NCI-H2107 treated with DMSO at 0.1 percent for 48 hours (cell line): ENCODE measurements around the gene NADK2.
A peak's percentile ranks its signal among the peaks of the same experiment; 100 is the strongest.
"Not testable (repeated sequence)": the region's sequence is repeated elsewhere in the genome, so short reads cannot be mapped to it uniquely, and the experiment has no call there.

Source experiments
- DNase-seq: peaks from one replicate; lab custom pipeline; 2025; ENCODE audit not compliant: unreplicated experiment; lab: John Stamatoyannopoulos, UW

The NADK2 gene, protein sequence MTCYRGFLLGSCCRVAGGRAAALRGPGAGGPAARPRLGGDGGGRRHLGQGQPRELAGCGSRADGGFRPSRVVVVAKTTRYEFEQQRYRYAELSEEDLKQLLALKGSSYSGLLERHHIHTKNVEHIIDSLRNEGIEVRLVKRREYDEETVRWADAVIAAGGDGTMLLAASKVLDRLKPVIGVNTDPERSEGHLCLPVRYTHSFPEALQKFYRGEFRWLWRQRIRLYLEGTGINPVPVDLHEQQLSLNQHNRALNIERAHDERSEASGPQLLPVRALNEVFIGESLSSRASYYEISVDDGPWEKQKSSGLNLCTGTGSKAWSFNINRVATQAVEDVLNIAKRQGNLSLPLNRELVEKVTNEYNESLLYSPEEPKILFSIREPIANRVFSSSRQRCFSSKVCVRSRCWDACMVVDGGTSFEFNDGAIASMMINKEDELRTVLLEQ

GRCh38 chr5:36241631-36242533 is at the start of gene NADK2:
Gene NADK2, minus strand, starts transcription at chr5:36241925. Its CDS starts 127 bp downstream, at chr5:36241798.
- peak; percentile 87 for DNase-seq

GRCh38 chr5:36285837-36286615 is 44.3 kb upstream of the NADK2 start:
- no peak for DNase-seq

GRCh38 chr5:36283775-36284174 is 42.0 kb upstream of the NADK2 start:
- DNase-seq: not testable (repeated sequence)

GRCh38 chr5:36281626-36282025 is 39.9 kb upstream of the NADK2 start:
- DNase-seq: no peak

DNA sequence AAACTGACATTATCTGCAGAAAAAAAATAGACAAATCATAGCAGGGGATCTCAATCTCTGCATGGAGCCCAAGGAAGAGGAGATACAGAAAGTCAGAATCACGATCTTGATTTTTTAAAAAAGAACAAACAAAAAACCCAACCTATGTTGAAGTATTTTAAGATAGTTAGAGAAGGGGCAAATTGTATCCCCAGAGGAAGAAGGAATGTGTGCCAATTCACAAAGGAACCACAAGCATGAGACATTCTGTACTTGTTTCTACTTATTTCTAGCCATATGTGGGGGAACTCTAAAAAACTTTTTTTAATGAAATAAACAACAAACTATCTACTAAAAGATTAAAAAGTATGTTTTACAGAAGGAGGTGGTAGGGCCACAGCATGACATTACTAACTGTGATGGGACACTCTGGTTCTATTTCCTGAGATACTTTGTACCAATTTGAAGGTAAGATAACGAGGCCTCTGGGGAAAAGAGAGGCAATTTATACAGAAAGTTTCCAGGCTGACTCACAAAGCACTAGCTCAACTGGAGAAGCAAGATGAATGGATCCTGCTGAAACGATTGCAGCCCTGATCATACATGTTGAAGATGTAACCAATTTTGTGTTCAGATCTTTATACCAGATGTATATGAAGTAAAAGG is 37.5 kb upstream of the NADK2 start:
- DNase-seq: no peak

DNA sequence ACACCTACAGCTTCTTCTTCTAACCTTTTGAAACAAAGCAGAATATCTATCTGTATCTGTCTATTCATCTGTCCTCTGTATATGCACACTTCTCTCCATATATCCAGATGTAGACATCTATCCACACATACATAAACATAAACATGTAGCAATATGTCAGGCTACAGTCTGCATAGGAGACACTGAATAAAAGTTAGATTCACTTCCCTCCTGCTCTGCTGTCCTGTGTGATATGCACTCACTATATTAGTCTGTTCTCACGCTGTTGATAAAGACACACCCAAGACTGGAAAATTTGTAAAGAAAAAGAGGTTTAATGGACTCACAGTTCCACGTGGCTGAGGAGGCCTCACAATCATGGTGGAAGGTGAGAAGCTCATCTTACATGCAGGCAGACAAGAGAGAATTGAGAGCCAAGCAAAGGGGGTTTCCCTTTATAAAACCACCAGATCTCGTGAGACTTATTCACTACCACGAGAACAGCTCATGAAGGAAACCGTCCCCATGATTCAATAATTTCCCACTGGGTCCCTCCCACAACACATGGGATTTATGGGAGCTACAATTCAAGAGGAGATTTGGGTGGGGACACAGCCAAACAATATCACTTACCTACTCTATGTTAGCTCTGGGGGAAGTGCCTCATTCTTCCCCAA is 35.9 kb upstream of the NADK2 start:
- DNase-seq: no peak

DNA sequence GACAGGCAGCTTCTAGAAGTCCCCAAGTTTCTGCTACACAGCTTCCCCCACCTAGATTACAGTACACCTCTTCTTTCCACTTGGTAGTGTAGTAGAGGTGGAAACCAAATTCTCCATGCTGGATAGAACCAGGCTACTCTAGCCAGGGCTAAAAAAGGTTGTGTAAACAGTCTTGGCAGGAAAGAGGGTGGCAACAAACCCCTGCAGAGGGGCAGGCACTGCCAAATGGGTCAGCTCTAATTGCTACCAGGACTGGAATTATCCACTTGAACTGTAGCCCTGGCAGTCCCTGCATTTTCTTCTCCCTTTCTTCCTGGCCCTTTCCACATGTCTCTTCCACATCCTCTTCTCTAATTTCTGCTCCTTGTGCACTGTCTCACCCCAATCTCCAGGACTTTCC is 35.1 kb upstream of the NADK2 start:
- DNase-seq: no peak

DNA sequence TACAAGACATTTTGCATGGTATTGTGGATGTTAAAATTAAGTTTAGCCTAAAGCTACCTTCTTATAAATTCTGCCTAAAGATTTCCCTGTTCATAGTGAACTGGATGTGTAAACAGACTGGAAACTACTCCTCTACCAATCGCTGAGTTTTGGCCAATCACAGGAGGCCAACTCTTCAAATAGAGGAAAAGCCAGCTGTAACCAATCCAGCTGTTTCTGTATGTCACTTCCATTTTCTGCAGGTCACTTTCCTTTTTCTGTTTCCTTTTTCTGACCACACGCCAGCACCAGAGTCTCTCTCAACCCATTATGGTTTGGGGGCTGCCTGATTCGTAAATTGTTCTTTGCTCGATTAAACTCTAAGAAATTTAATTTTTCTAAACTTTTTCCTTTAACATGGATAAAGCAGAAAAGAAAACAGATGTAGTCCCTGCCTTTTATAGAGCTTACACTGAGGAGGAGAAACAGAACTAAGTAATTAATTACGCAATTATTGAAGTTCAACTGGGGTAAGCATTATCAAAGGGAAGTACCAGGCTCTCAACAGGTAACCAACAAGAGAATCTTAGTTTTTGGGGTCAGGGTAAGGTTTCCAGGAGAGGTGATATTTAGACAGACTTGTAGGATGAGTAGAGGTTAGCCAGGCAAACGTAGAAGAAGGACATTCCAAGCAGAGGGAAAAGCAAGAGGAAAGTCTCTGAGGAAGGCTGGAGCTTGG is 32.2 kb upstream of the NADK2 start:
- no peak for DNase-seq

- DNase-seq: no peak
Measured at GRCh38 chr5:36272136-36272690, 30.5 kb upstream of the NADK2 start.

GRCh38 chr5:36270876-36271575 is 29.3 kb upstream of the NADK2 start:
- no peak for DNase-seq

DNA sequence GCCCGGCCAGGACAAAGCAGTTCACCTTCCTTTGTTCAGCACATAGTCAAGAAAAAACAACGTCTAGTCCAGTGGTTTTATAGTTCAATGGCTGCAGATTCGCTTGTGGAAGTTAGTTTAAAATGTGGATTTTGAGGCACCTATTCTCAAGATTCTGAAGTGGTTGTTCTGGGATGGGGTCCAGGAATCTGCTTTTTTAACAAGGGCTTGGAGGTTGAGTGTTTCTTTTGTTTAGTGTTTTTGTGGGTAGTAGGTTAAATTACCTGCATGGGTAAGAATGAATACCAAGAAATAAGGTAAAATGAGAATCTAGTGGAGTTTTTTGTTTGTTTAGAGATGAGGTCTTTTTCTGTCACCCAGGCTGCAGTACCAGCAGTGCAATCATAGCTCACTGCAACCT is 28.4 kb upstream of the NADK2 start:
- DNase-seq: peak; percentile 74

DNA sequence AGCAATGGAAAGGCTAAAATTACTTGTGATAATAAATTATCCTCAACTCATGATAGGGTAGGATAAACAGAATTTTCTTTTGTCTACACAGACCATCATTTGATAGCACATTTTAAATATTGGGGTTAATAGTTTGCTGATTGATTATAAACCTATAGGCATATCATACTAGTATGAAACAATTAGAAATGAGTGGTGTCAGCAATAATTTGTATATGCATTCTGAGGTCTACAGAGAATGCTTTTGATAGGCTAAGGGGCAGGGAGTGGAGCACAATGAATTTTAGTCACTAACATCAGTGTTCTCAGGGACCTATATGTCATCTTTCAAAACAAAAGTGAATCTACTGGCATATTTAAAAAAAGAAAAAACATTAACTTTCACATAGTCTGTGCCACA is 27.8 kb upstream of the NADK2 start:
- no peak for DNase-seq

DNA sequence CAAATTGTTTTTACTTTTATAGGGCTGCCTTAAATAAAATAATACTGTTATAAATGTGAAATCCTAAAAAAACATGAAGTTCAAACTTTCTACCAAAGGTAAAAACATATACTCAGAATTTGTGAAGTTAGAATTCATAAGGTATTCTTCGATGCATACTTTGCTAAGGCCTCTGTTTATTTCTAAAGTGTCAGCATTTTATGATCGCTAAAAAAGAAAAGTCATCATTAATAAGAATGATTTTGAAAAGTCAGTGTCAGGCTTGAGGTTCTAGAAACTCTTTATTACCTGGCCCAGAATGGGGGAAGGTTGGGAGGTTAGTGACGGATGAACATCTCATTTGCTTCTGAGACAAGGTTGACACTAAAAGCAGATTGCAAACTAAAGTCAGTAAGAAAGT is 26.2 kb upstream of the NADK2 start:
- no peak for DNase-seq

GRCh38 chr5:36264202-36264760 is 22.6 kb upstream of the NADK2 start:
- DNase-seq: no peak

DNA sequence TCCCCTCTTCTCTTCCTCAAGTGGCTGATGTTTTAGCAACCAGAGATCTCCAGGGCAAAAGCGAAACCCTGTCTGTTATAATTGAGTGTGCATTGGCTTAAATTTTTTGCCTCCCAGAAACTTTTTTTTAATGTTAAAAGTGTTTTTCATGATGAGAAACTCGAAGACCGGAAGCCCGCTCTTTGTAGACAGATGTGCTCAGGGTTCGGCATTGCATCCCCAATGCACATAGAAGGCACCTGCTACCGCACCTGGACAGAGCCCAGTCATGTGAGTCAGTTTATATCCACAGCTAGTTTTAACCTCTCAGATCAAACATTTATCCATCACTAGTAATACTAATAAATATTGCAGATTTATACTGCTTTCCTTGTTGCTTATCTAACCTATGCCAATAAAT is 19.5 kb upstream of the NADK2 start:
- DNase-seq: no peak

- no peak for DNase-seq
Measured at GRCh38 chr5:36253575-36253974, 11.8 kb upstream of the NADK2 start.

GRCh38 chr5:36252722-36253365 is 11.1 kb upstream of the NADK2 start:
- DNase-seq: no peak

- DNase-seq: no peak
Measured at GRCh38 chr5:36251218-36251617, 9.5 kb upstream of the NADK2 start.
